CD4-positive, alpha-beta T cell treated with Interleukin-17A for 4 hours (primary cell): ENCODE measurements around the gene MPHOSPH8.

Experiments used
- DNase-seq: peaks from one replicate; pipeline ENCODE4 v3.0.0-alpha.2; 2020; ENCODE audit warnings: mixed read lengths

The MPHOSPH8 gene

GRCh38 chr13:19633479-19634255, at the start of gene MPHOSPH8:
Gene MPHOSPH8, plus strand, starts transcription at chr13:19633659. Its CDS starts 90 bp downstream, at chr13:19633749.
- DNase-seq: peak; percentile 95

- peak; percentile 82 for DNase-seq
These were observed 46.4 kb upstream of the MPHOSPH8 start for GRCh38 chr13:19586904-19587634.

- DNase-seq: peak; percentile 25
These were observed 45.7 kb upstream of the MPHOSPH8 start for GRCh38 chr13:19587635-19588300.

GRCh38 chr13:19589312-19589711, 44.1 kb upstream of the MPHOSPH8 start:
- DNase-seq: no peak

- DNase-seq: no peak
These were observed 43.0 kb upstream of the MPHOSPH8 start for GRCh38 chr13:19590423-19590822.

- DNase-seq: no peak
These were observed 41.6 kb upstream of the MPHOSPH8 start for GRCh38 chr13:19591864-19592263.

- no peak for DNase-seq
These were observed 40.7 kb upstream of the MPHOSPH8 start for GRCh38 chr13:19592657-19593180.

- no peak for DNase-seq
These were observed 37.4 kb upstream of the MPHOSPH8 start for GRCh38 chr13:19596086-19596485.

GRCh38 chr13:19596960-19597361, 36.5 kb upstream of the MPHOSPH8 start:
- no peak for DNase-seq

GRCh38 chr13:19597523-19597922, 35.9 kb upstream of the MPHOSPH8 start:
- DNase-seq: no peak

- peak; percentile 35 for DNase-seq
These were observed 31.4 kb upstream of the MPHOSPH8 start for GRCh38 chr13:19601749-19602725.

- no peak for DNase-seq
These were observed 29.2 kb upstream of the MPHOSPH8 start for GRCh38 chr13:19604306-19604705.

- DNase-seq: no peak
These were observed 28.1 kb upstream of the MPHOSPH8 start for GRCh38 chr13:19605161-19605955.

GRCh38 chr13:19606152-19606551, 27.3 kb upstream of the MPHOSPH8 start:
- no peak for DNase-seq

- no peak for DNase-seq
These were observed 26.7 kb upstream of the MPHOSPH8 start for GRCh38 chr13:19606737-19607136.

GRCh38 chr13:19607523-19608078, 25.9 kb upstream of the MPHOSPH8 start:
- DNase-seq: no peak

- DNase-seq: peak; percentile 16
These were observed 14.5 kb upstream of the MPHOSPH8 start for GRCh38 chr13:19618977-19619376.

GRCh38 chr13:19622193-19622592, 11.3 kb upstream of the MPHOSPH8 start:
- DNase-seq: no peak

GRCh38 chr13:19624265-19624664, 9.2 kb upstream of the MPHOSPH8 start:
- no peak for DNase-seq

- no peak for DNase-seq
These were observed 462 bp upstream of the MPHOSPH8 start for GRCh38 chr13:19632915-19633478.
